IMR-90 (cell line): Measurements from ENCODE around the gene GPRC5D. TPM values are rescaled to one million over a fixed set of nuclear protein-coding genes. Genes with fewer than 3 reads are reported as not detected.

Experiments used
- ATAC-seq: fragments of 200-7000 bp; cut with Tn5 transposase; 2 replicates; pipeline ENCODE4 v1.9.1; 2020; ENCODE audit warnings: low read depth, mild to moderate bottlenecking, moderate library complexity
- BruUV-seq: library from RNA; stranded (reverse); fragments of 400-500 nt; replicated peaks from 2 replicates; lab custom pipeline; 2021; lab: Mats Ljungman, UMichigan
- CTCF ChIA-PET: fragments of 300-600 bp; formaldehyde crosslinking; extraction: SDS; loops from one replicate; lab custom pipeline; 2021; ENCODE audit warnings: antibody characterized with exemption; lab: Yijun Ruan, JAX
- POLR2A ChIA-PET: fragments of 300-600 bp; sonication (Branson Sonifier 250); formaldehyde crosslinking; loops from one replicate; lab custom pipeline; 2022; ENCODE audit warnings: antibody characterized with exemption; ENCODE audit not compliant: unreplicated experiment; lab: Charles Lee
- DNase-seq: peaks from one replicate; pipeline ENCODE4 v3.0.0; 2013
- H2AFZ ChIP-seq: replicated peaks from 2 replicates; pipeline ENCODE3; 2013; ENCODE audit warnings: low read length, mild to moderate bottlenecking; ENCODE audit not compliant: poor library complexity
- H2AK5ac ChIP-seq: 2 replicates; pipeline ENCODE4 v1.6.1; 2013; ENCODE audit warnings: low read depth, low read length, inconsistent platforms
- H2AK9ac ChIP-seq: replicated peaks from 2 replicates; pipeline ENCODE3; 2013; ENCODE audit warnings: mild to moderate bottlenecking, low read depth, low read length, moderate library complexity; ENCODE audit not compliant: poor library complexity
- H2BK120ac ChIP-seq: 2 replicates; pipeline ENCODE4 v1.6.1; 2013; ENCODE audit warnings: low read depth, low read length, inconsistent platforms
- H2BK15ac ChIP-seq: 3 replicates; pipeline ENCODE4 v1.6.1; 2013; ENCODE audit warnings: low read depth, low read length, inconsistent platforms
- H2BK20ac ChIP-seq: 2 replicates; pipeline ENCODE4 v1.6.1; 2013; ENCODE audit warnings: low read depth, mild to moderate bottlenecking, inconsistent platforms, low read length, moderate library complexity
- H2BK5ac ChIP-seq: 2 replicates; pipeline ENCODE4 v1.6.1; 2013; ENCODE audit warnings: mild to moderate bottlenecking, low read depth, low read length, inconsistent platforms; ENCODE audit not compliant: poor library complexity, severe bottlenecking
- H3K14ac ChIP-seq: replicated peaks from 2 replicates; pipeline ENCODE4 v1.6.1; 2013; ENCODE audit warnings: low read depth, low read length, inconsistent platforms
- H3K18ac ChIP-seq: 2 replicates; pipeline ENCODE4 v1.6.1; 2013; ENCODE audit warnings: low read depth, low read length, control low read depth
- H3K23ac ChIP-seq: 2 replicates; pipeline ENCODE4 v1.6.1; 2013; ENCODE audit warnings: low read depth, low read length, inconsistent platforms
- H3K27ac ChIP-seq: 2 replicates; pipeline ENCODE4 v1.5.1; 2013; ENCODE audit warnings: mild to moderate bottlenecking, control low read depth, low read length; ENCODE audit not compliant: insufficient read depth
- H3K27me3 ChIP-seq: 2 replicates; pipeline ENCODE4 v1.6.1; 2013; ENCODE audit warnings: low read length; ENCODE audit not compliant: control insufficient read depth, insufficient read depth
- H3K36me3 ChIP-seq: 2 replicates; pipeline ENCODE4 v1.6.1; 2013; ENCODE audit warnings: low read length, mixed read lengths; ENCODE audit not compliant: control insufficient read depth, insufficient read depth
- H3K4ac ChIP-seq: 2 replicates; pipeline ENCODE4 v1.6.1; 2013; ENCODE audit warnings: low read depth, low read length, inconsistent platforms
- H3K4me1 ChIP-seq: 2 replicates; pipeline ENCODE4 v1.6.1; 2013; ENCODE audit warnings: low read length, mixed read lengths; ENCODE audit not compliant: control insufficient read depth, insufficient read depth
- H3K4me2 ChIP-seq: 2 replicates; pipeline ENCODE4 v1.6.1; 2013; ENCODE audit warnings: low read depth, mild to moderate bottlenecking, control low read depth, low read length, moderate library complexity
- H3K4me3 ChIP-seq: 2 replicates; pipeline ENCODE4 v1.5.1; 2013; ENCODE audit warnings: low read depth, mild to moderate bottlenecking, control low read depth, low read length, moderate library complexity; ENCODE audit not compliant: insufficient read depth
- H3K56ac ChIP-seq: 2 replicates; pipeline ENCODE4 v1.6.1; 2013; ENCODE audit warnings: low read length, inconsistent platforms; ENCODE audit not compliant: insufficient read depth; ENCODE audit errors: extremely low read depth
- H3K79me1 ChIP-seq, 2 experiments: 2 replicates each; pipeline ENCODE4 v1.6.1; 2013; ENCODE audit warnings: low read length in 2 of 2, inconsistent platforms in 1 of 2, low read depth in 1 of 2
- H3K9ac ChIP-seq: 2 replicates; pipeline ENCODE4 v1.6.1; 2013; ENCODE audit warnings: low read depth, low read length, control low read depth
- H3K9me1 ChIP-seq: 2 replicates; pipeline ENCODE4 v1.6.1; 2013; ENCODE audit warnings: low read length, inconsistent platforms; ENCODE audit not compliant: insufficient read depth
- H3K9me3 ChIP-seq: 2 replicates; pipeline ENCODE4 v1.6.1; 2013; ENCODE audit warnings: low read length; ENCODE audit not compliant: control insufficient read depth, insufficient read depth
- H4K20me1 ChIP-seq: 2 replicates; pipeline ENCODE4 v1.6.1; 2013; ENCODE audit warnings: low read length, inconsistent platforms; ENCODE audit not compliant: insufficient read depth
- H4K5ac ChIP-seq: 2 replicates; pipeline ENCODE4 v1.6.1; 2013; ENCODE audit warnings: mild to moderate bottlenecking, low read depth, low read length, control low read depth
- H4K8ac ChIP-seq, 2 experiments: 2 replicates each; pipeline ENCODE4 v1.6.1; 2013; ENCODE audit warnings: low read depth in 2 of 2, low read length in 2 of 2, control low read depth in 1 of 2, inconsistent platforms in 1 of 2
- H4K91ac ChIP-seq: 2 replicates; pipeline ENCODE4 v1.6.1; 2013; ENCODE audit warnings: low read depth, low read length, inconsistent platforms; ENCODE audit not compliant: insufficient read depth
- BHLHE40 ChIP-seq: fragments of 150-350 bp; IDR thresholded peaks from 2 replicates; pipeline ENCODE4 v1.6.1; 2016; ENCODE audit warnings: mild to moderate bottlenecking, low read depth, low read length
- WGBS, 2 experiments: methylation state at CpG; one replicate each; pipeline versions ENCODE4 v1.1.5 to v1.1.7; 2013; ENCODE audit warnings: missing lambda C conversion rate in 2 of 2; ENCODE audit not compliant: insufficient read length in 1 of 2; ENCODE audit errors: extremely low coverage in 2 of 2; 5-methylcytosine and 5-hydroxymethylcytosine counted together
- dilution Hi-C: fragments of 300-500 bp; cut with HindIII; formaldehyde crosslinking; loops from one replicate; pipeline ENCODE4 v1.14.3; 2018; ENCODE audit warnings: low sequenced_read_pairs; ENCODE audit not compliant: unreplicated experiment
- in situ Hi-C: fragments of 300-500 bp; cut with MboI; formaldehyde crosslinking; loops from 3 replicates; pipeline ENCODE4 v1.14.3; 2019; ENCODE audit warnings: low sequenced_read_pairs, inconsistent platforms, mixed read lengths
- intact Hi-C: fragments of 100-400 bp; cut with micrococcal nuclease; formaldehyde crosslinking; loops from 2 replicates; pipeline ENCODE4 v1.10.0; 2022
- polyA plus RNA-seq, 3 experiments: library from polyadenylated mRNA; depleted of rRNA; stranded (reverse); fragments of >200 nt; gene quantifications; 2 replicates each; pipeline ENCODE4 v1.2.3, GENCODE V29; 2012; ENCODE audit warnings: low replicate concordance in 1 of 3
- total RNA-seq: library from RNA; depleted of rRNA; stranded (reverse); fragments of >200 nt; gene quantifications from 2 replicates; pipeline ENCODE4 v1.2.3, GENCODE V29; 2012

GPRC5D gene
- total and polyA plus RNA-seq, 2 of the 4 experiments (the other 2 are of a cell fraction): not detected

GRCh38 chr12:12958886-12959285 lies 6.9 kb upstream of the GPRC5D start:
- H4K8ac ChIP-seq: no peak overlapping the region
- no peak overlapping the region for H3K27ac ChIP-seq
- ATAC-seq (no peak), DNase-seq (no peak)
- no peaks in the 10 kb centered on the region for H3K9me1 ChIP-seq
- H3K4me1 ChIP-seq: no peaks in the 10 kb centered on the region
- H3K18ac ChIP-seq: no peak overlapping the region
- no TSS peak for BruUV-seq
- H3K14ac ChIP-seq: no peak overlapping the region
- dilution Hi-C loops: no loop called here
- no peak overlapping the region for H2BK15ac ChIP-seq
- H2AFZ ChIP-seq: no peak overlapping the region
- in situ Hi-C loops: no loop called here
- H3K36me3 ChIP-seq: no peaks in the 10 kb centered on the region
- no peak overlapping the region for H3K4me3 ChIP-seq
- ChIA-PET POLR2A (no interaction called here), CTCF (interaction anchor here (1.4 kb wide), 1 partner anchor 17 kb away, joined by 3 read pairs; no protein-coding TSS in a partner anchor)
- no peak overlapping the region for H4K91ac ChIP-seq
- H3K4me2 ChIP-seq: no peak overlapping the region
- H3K9me3 ChIP-seq: no peaks in the 10 kb centered on the region
- H4K5ac ChIP-seq: no peak overlapping the region
- H3K56ac ChIP-seq: no peak overlapping the region
- no CpG with 5 or more reads among the region's 7 CpGs for WGBS, 2 experiments
- H3K23ac ChIP-seq: no peak overlapping the region
- no peaks in the 10 kb centered on the region for H4K20me1 ChIP-seq
- no peak overlapping the region for H2BK20ac ChIP-seq
- H3K4ac ChIP-seq: no peak overlapping the region
- H2BK120ac ChIP-seq: no peak overlapping the region
- no peak overlapping the region for H2AK5ac ChIP-seq
- H3K27me3 ChIP-seq: no peaks in the 10 kb centered on the region
- intact Hi-C loops: no loop called here
- H3K79me1 ChIP-seq: no peaks in the 10 kb centered on the region
- H3K9ac ChIP-seq: no peak overlapping the region
- no peak overlapping the region for H2BK5ac ChIP-seq
- no peak overlapping the region for H2AK9ac ChIP-seq
- no peak for TF ChIP-seq BHLHE40
